Measurements from ENCODE around the gene DHPS.
"Not testable (repeated sequence)": the region's sequence is repeated elsewhere in the genome, so short reads cannot be mapped to it uniquely, and the experiment has no call there.

The DHPS gene

GRCh38 chr19:12681074-12681987 lies at the start of gene DHPS:
DHPS (minus strand) TSS chr19:12681880; CDS start chr19:12681766, 114 bp downstream.
- Histone ChIP-seq H3K36me3 (ENCODE audit: insufficient read depth, low read depth, low read length) (peaks cover 36% of the 10 kb centered on the region), H3K27me3 (ENCODE audit: insufficient read depth, low read length) (no peaks in the 10 kb centered on the region), H3K4me1 (ENCODE audit: insufficient read depth, low read length) (no peaks in the 10 kb centered on the region), H3K4me3 (ENCODE audit: low read length) (peak within 1 kb of the TSS; percentile 99), H3K9ac (ENCODE audit: low read depth, low read length) (peak within 1 kb of the TSS; percentile 100), H3K27ac (ENCODE audit: low read length) (peak within 1 kb of the TSS; percentile 100), H3K9me3 (ENCODE audit: insufficient read depth, low read depth, low read length) (no peaks in the 10 kb centered on the region)

- Histone ChIP-seq H3K27ac (ENCODE audit: low read length) (no peak overlapping the region), H3K4me3 (ENCODE audit: low read length) (no peak overlapping the region), H3K9me3 (ENCODE audit: insufficient read depth, low read depth, low read length) (no peaks in the 10 kb centered on the region), H3K4me1 (ENCODE audit: insufficient read depth, low read length) (no peaks in the 10 kb centered on the region; the same call in 1 of the 2 replicates), H3K9ac (ENCODE audit: low read depth, low read length) (no peak overlapping the region), H3K36me3 (ENCODE audit: insufficient read depth, low read depth, low read length) (peaks cover 42% of the 10 kb centered on the region), H3K27me3 (ENCODE audit: insufficient read depth, low read length) (no peaks in the 10 kb centered on the region)
Observed at GRCh38 chr19:12731337-12731736, 49.7 kb upstream of the DHPS start.

- H3K4me3 ChIP-seq (ENCODE audit: low read length): no peak overlapping the region
- peaks cover 42% of the 10 kb centered on the region for H3K36me3 ChIP-seq (ENCODE audit: insufficient read depth, low read depth, low read length)
- H3K9me3 ChIP-seq (ENCODE audit: insufficient read depth, low read depth, low read length): no peaks in the 10 kb centered on the region
- no peaks in the 10 kb centered on the region for H3K27me3 ChIP-seq (ENCODE audit: insufficient read depth, low read length)
- no peaks in the 10 kb centered on the region; the same call in 1 of the 2 replicates for H3K4me1 ChIP-seq (ENCODE audit: insufficient read depth, low read length)
- no peak overlapping the region for H3K9ac ChIP-seq (ENCODE audit: low read depth, low read length)
- no peak overlapping the region for H3K27ac ChIP-seq (ENCODE audit: low read length)
Observed at GRCh38 chr19:12730064-12730463, 48.4 kb upstream of the DHPS start.

GRCh38 chr19:12727745-12728433 lies 46.2 kb upstream of the DHPS start:
- Histone ChIP-seq H3K9ac (ENCODE audit: low read depth, low read length) (no peak overlapping the region), H3K4me1 (ENCODE audit: insufficient read depth, low read length) (no peaks in the 10 kb centered on the region; the same call in 1 of the 2 replicates), H3K27ac (ENCODE audit: low read length) (no peak overlapping the region), H3K36me3 (ENCODE audit: insufficient read depth, low read depth, low read length) (peaks cover 42% of the 10 kb centered on the region), H3K9me3 (ENCODE audit: insufficient read depth, low read depth, low read length) (no peaks in the 10 kb centered on the region), H3K27me3 (ENCODE audit: insufficient read depth, low read length) (no peaks in the 10 kb centered on the region), H3K4me3 (ENCODE audit: low read length) (no peak overlapping the region)

GRCh38 chr19:12726988-12727316 lies 45.3 kb upstream of the DHPS start:
- Histone ChIP-seq H3K4me1 (ENCODE audit: insufficient read depth, low read length) (no peaks in the 10 kb centered on the region), H3K9me3 (ENCODE audit: insufficient read depth, low read depth, low read length) (no peaks in the 10 kb centered on the region), H3K36me3 (ENCODE audit: insufficient read depth, low read depth, low read length) (peaks cover 38% of the 10 kb centered on the region), H3K9ac (ENCODE audit: low read depth, low read length) (no peak overlapping the region; the same call in 1 of the 2 replicates), H3K27me3 (ENCODE audit: insufficient read depth, low read length) (no peaks in the 10 kb centered on the region), H3K27ac (ENCODE audit: low read length) (no peak overlapping the region), H3K4me3 (ENCODE audit: low read length) (no peak overlapping the region)

DNA sequence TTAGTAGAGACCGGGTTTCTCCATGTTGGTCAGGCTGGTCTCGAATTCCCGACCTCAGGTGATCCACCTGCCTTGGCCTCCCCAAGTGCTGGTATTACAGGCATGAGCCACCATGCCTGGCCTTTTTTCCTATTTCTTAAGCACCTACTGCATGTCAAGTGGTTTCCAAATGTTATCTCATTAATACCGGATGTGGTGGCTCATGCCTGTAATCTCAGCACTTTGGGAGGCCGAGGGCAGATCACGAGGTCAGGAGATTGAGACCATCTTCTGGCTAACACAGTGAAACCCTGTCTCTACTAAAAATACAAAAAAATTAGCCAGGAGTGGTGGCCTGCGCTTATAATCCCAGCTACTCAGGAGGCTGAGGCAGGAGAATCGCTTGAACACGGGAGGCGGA lies 43.9 kb upstream of the DHPS start:
- H3K4me3 ChIP-seq (ENCODE audit: low read length); H3K4me1 ChIP-seq (ENCODE audit: insufficient read depth, low read length); H3K9me3 ChIP-seq (ENCODE audit: insufficient read depth, low read depth, low read length); H3K9ac ChIP-seq (ENCODE audit: low read depth, low read length); H3K27ac ChIP-seq (ENCODE audit: low read length); H3K27me3 ChIP-seq (ENCODE audit: insufficient read depth, low read length): not testable (repeated sequence)
- H3K36me3 ChIP-seq (ENCODE audit: insufficient read depth, low read depth, low read length): peaks cover 27% of the 10 kb centered on the region

DNA sequence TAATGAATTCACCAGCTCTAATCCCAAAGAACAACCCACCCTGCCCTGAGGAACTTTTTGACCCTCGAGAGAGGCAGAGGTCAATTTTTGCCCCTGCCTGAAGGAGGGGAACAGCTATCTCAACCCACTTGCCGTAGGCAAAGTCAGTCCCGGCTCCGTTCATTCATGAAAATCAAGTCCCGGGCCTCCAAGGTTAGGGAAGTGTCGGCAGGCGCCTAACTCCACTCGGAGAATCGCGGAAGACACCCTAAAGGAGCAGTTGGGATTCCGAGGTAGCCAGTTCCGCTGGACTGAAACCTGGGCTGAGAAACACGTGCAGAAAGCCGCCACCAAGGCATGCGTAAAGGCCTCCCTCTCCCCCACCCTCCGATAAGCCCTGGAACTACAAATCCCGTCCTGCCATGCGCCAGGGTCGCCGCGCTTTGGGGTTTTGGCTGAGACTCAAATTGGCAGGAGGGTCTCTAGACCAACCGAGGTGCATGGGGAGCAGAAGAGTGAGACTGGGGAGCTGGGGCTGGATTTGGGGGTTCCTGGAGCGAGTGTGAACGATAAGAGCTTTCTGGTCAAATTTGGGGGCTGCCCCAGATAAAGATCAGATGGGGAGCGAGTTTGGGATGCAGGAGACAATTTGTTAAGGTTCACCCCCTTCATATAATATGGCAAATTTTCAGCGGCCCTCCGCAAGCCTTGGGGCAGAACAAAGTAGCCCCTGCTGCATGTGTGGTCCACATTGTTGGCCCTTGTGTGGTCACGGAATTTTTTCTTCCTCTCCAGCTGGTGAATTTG lies 42.2 kb upstream of the DHPS start, which contains the start of gene TNPO2:
TSS of gene TNPO2 (minus strand) at position 292 of the 786 bp plus-strand sequence. CDS start 2,955 bp downstream, outside the sequence.
- Histone ChIP-seq H3K4me1 (ENCODE audit: insufficient read depth, low read length) (no peaks in the 10 kb centered on the region), H3K9me3 (ENCODE audit: insufficient read depth, low read depth, low read length) (no peaks in the 10 kb centered on the region), H3K36me3 (ENCODE audit: insufficient read depth, low read depth, low read length) (peaks cover 25% of the 10 kb centered on the region), H3K9ac (ENCODE audit: low read depth, low read length) (peak within 1 kb of the TSS; percentile 99), H3K4me3 (ENCODE audit: low read length) (peak within 1 kb of the TSS; percentile 97), H3K27ac (ENCODE audit: low read length) (peak within 1 kb of the TSS; percentile 92), H3K27me3 (ENCODE audit: insufficient read depth, low read length) (no peaks in the 10 kb centered on the region)

GRCh38 chr19:12723381-12723640 lies 41.6 kb upstream of the DHPS start:
- Histone ChIP-seq H3K9me3 (ENCODE audit: insufficient read depth, low read depth, low read length) (no peaks in the 10 kb centered on the region), H3K36me3 (ENCODE audit: insufficient read depth, low read depth, low read length) (peaks cover 26% of the 10 kb centered on the region), H3K4me3 (ENCODE audit: low read length) (peak overlapping the region; percentile 97), H3K27me3 (ENCODE audit: insufficient read depth, low read length) (no peaks in the 10 kb centered on the region), H3K9ac (ENCODE audit: low read depth, low read length) (peak overlapping the region; percentile 99), H3K4me1 (ENCODE audit: insufficient read depth, low read length) (no peaks in the 10 kb centered on the region), H3K27ac (ENCODE audit: low read length) (peak overlapping the region; percentile 92)

DNA sequence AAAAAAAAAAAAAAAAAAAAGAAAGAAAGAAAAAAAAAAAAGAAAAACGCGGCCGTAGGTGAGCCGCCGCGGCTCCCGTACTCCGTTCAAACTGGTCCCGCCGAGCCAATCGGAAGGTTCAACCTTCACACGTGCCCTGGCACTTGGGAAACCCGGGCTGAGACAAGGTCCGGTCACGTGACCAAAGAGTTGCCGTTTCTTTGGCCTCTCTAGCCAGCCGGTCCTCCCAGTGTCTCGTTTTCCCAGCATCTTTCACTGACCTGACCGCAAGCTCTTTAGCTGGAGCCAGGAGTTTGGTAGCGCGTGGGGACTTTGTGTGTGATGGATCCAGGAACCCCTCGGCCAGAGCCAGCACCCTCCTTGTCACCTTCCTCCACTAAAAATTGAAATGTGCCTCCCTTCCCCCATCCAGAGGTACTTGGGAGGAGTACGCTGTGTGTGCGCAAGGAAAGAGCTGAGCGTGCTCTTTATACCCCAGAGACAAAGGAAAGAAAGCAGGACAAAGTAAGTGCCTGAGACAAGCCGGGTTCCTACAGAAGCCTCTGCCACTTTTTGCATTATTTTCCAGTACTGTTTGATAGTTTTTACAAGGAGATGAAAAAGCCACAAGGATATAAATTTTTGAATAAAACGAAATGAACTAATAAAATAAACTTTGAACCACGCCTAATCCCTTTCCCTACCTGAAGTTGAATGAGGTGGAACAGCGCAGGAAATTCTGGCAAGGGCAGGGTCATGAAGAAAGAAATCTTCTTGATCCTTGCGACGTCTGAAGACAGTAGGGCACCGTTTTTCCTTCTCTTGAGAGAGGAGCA lies 41.1 kb upstream of the DHPS start:
- Histone ChIP-seq H3K9ac (ENCODE audit: low read depth, low read length) (peak overlapping the region; percentile 99), H3K27me3 (ENCODE audit: insufficient read depth, low read length) (no peaks in the 10 kb centered on the region), H3K4me1 (ENCODE audit: insufficient read depth, low read length) (no peaks in the 10 kb centered on the region), H3K36me3 (ENCODE audit: insufficient read depth, low read depth, low read length) (peaks cover 28% of the 10 kb centered on the region), H3K27ac (ENCODE audit: low read length) (peak overlapping the region; percentile 92), H3K9me3 (ENCODE audit: insufficient read depth, low read depth, low read length) (no peaks in the 10 kb centered on the region), H3K4me3 (ENCODE audit: low read length) (peak overlapping the region; percentile 97)

DNA sequence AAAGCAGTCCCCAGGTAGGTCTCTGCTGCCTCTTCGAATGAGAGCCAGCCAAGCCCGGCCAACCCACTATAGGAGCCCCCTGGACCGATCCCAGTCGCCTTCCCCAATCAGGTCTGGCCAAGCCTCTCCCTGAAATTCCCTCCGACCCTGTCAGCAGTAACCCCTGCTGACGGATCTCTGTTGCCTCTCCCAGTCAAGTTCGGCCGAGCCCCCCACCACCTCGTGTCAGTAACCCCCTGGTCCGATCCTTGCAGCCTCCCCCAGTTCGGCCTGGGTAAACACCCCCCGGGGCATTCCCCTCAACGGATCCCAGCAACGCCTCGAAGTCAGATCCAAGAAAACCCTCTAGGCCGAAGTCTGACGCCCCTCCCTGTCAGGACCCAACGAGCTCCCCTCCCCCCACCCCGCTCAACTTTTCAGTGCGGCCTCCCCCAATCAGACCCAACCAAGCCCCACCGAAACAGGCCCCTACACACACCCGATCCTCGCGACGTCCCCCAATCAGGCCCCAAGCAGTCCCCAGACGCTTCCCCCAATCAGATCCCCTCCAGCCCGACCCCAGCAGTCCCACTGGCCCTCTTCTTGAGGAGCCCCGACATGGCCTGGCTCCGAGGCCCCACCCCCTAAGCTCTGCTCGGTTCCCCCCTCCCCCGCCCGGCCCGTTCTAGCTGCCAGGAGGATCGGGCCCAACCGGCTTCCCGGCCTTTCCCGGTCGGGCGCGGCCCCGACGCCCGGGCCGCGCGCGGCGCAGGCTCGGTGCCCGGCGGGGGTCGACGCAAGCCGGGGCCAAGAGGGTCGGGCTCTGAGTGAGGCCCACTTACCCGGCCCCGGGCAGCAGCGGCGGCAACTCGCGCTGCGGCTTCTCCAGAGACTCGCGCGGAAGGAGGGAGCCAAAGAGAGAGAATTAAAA lies 40.2 kb upstream of the DHPS start:
- Histone ChIP-seq H3K27me3 (ENCODE audit: insufficient read depth, low read length) (no peaks in the 10 kb centered on the region), H3K9me3 (ENCODE audit: insufficient read depth, low read depth, low read length) (no peaks in the 10 kb centered on the region), H3K36me3 (ENCODE audit: insufficient read depth, low read depth, low read length) (peaks cover 34% of the 10 kb centered on the region), H3K27ac (ENCODE audit: low read length) (peak overlapping the region; percentile 55), H3K9ac (ENCODE audit: low read depth, low read length) (peak overlapping the region; percentile 99), H3K4me1 (ENCODE audit: insufficient read depth, low read length) (no peaks in the 10 kb centered on the region), H3K4me3 (ENCODE audit: low read length) (peak overlapping the region; percentile 97)

Data from iPS-20b (cell line).